ENCODE results near the gene DIP2C.

DNA sequence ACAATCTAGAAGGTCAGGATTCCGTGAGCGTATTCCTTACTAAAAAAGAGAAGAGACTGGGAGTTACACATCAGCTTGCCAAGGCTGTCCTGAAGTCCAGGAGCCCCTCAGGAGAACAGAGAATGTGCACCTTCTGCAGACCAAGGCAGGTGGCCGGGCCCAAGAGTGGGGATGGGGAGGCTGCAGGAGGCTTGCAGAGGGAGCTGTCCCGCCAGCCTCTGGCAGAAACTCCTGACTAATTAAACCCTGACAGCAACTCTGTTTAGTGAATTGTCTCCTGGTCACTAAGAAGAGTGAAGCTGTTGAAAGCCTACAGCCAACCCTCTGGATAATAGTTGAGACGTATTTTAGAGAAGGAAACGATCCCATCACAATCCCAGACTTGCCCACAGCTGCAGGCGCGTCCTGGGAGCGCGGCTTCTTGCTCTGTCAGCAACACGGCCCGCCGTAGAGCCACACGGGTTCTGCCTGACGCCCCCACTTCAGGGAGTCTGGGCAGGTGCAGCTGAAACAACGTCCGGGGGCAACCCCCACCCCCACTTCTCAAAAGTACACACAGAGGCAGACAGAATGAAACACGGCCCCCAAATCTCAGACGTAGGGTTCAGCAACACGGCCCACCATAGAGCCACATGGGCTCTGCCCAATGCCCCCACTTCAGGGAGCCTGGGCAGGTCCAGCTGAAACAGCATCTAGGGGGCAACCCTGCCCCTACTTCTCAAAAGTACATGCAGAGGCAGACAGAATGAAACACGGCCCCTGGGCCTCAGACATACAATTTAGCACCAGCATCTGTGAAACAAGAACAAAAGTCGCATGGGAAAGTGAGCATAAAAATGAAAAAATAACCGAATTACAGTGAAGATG, 45.2 kb downstream of the DIP2C start:
- TF ChIP-seq SUZ12 (IDR thresholded peaks at IDR 0.05) (no peak), SP1 (IDR thresholded peaks at IDR 0.05) (no peak), BHLHE40 (IDR thresholded peaks at IDR 0.05; ENCODE audit: borderline replicate concordance) (no peak), ARNT (IDR thresholded peaks at IDR 0.05) (no peak), FOXA1 (IDR thresholded peaks at IDR 0.05) (no peak)

Measured in HEK293T (cell line).